ENCODE results near the gene SMR3B. TPM values are rescaled to one million over a fixed set of nuclear protein-coding genes. Genes with fewer than 3 reads are reported as not detected.

The SMR3B gene
- total and polyA plus RNA-seq, 4 donors: not detected

GRCh38 chr4:70365479-70365878 lies 17.5 kb upstream of the SMR3B start:
- TF ChIP-seq GABPA (IDR thresholded peaks at IDR 0.05 in 1 of 2, conservative IDR thresholded peaks at IDR 0.05 in 1 of 2): no peak
- no peak for TF ChIP-seq HNF4A (conservative IDR thresholded peaks at IDR 0.05)
- Histone ChIP-seq H3K27ac (ENCODE audit: low read depth in 1 of 2, low read length in 2 of 2) (no peak overlapping the region), H3K4me1 (ENCODE audit: control insufficient read depth in 4 of 4, insufficient read depth in 4 of 4, low read length in 3 of 4) (no peaks in the 10 kb centered on the region), H3K9me3 (ENCODE audit: control insufficient read depth in 4 of 4, low read length in 3 of 4) (no peaks in the 10 kb centered on the region), H3K9ac (ENCODE audit: low read depth in 1 of 2, low read length in 2 of 2) (no peak overlapping the region), H3K36me3 (ENCODE audit: control insufficient read depth in 4 of 4, insufficient read depth in 3 of 4, low read depth in 1 of 4, low read length in 3 of 4) (no peaks in the 10 kb centered on the region), H3K27me3 (ENCODE audit: control insufficient read depth in 4 of 4, insufficient read depth in 4 of 4, low read length in 3 of 4) (no peaks in the 10 kb centered on the region), H3K4me3 (ENCODE audit: low read depth in 1 of 3, low read length in 3 of 3) (no peak overlapping the region)
- DNase-seq (ENCODE audit: low spot score): no peak
- 55% methylated on average over 2 of the region's 2 CpGs for WGBS

GRCh38 chr4:70367813-70368212 lies 15.1 kb upstream of the SMR3B start:
- Histone ChIP-seq H3K4me3 (ENCODE audit: low read depth in 1 of 3, low read length in 3 of 3) (no peak overlapping the region), H3K27ac (ENCODE audit: low read depth in 1 of 2, low read length in 2 of 2) (no peak overlapping the region), H3K4me1 (ENCODE audit: control insufficient read depth in 4 of 4, insufficient read depth in 4 of 4, low read length in 3 of 4) (no peaks in the 10 kb centered on the region), H3K36me3 (ENCODE audit: control insufficient read depth in 4 of 4, insufficient read depth in 3 of 4, low read depth in 1 of 4, low read length in 3 of 4) (no peaks in the 10 kb centered on the region), H3K9me3 (ENCODE audit: control insufficient read depth in 4 of 4, low read length in 3 of 4) (no peaks in the 10 kb centered on the region), H3K9ac (ENCODE audit: low read depth in 1 of 2, low read length in 2 of 2) (no peak overlapping the region), H3K27me3 (ENCODE audit: control insufficient read depth in 4 of 4, insufficient read depth in 4 of 4, low read length in 3 of 4) (no peaks in the 10 kb centered on the region)
- WGBS: 93% methylated on average over 1 of the region's 1 CpG
- TF ChIP-seq MAX (IDR thresholded peaks at IDR 0.05): no peak
- no peak for TF ChIP-seq JUND (IDR thresholded peaks at IDR 0.05)
- no peak for TF ChIP-seq ZBTB33 (IDR thresholded peaks at IDR 0.05)
- TF ChIP-seq TAF1 (conservative IDR thresholded peaks at IDR 0.05): no peak
- no peak for TF ChIP-seq RXRA (IDR thresholded peaks at IDR 0.05)
- no peak for TF ChIP-seq REST (IDR thresholded peaks at IDR 0.05)
- TF ChIP-seq ATF3 (IDR thresholded peaks at IDR 0.05): no peak
- DNase-seq (ENCODE audit: low spot score): no peak

- Histone ChIP-seq H3K27ac (ENCODE audit: low read depth in 1 of 2, low read length in 2 of 2) (no peak overlapping the region), H3K9ac (ENCODE audit: low read depth in 1 of 2, low read length in 2 of 2) (no peak overlapping the region), H3K36me3 (ENCODE audit: control insufficient read depth in 4 of 4, insufficient read depth in 3 of 4, low read depth in 1 of 4, low read length in 3 of 4) (no peaks in the 10 kb centered on the region), H3K4me1 (ENCODE audit: control insufficient read depth in 4 of 4, insufficient read depth in 4 of 4, low read length in 3 of 4) (no peaks in the 10 kb centered on the region), H3K27me3 (ENCODE audit: control insufficient read depth in 4 of 4, insufficient read depth in 4 of 4, low read length in 3 of 4) (no peaks in the 10 kb centered on the region), H3K9me3 (ENCODE audit: control insufficient read depth in 4 of 4, low read length in 3 of 4) (no peaks in the 10 kb centered on the region), H3K4me3 (ENCODE audit: low read depth in 1 of 3, low read length in 3 of 3) (no peak overlapping the region)
- no peak for TF ChIP-seq EGR1 (IDR thresholded peaks at IDR 0.05; ENCODE audit: low read depth in 2 of 2)
- TF ChIP-seq HNF4A (conservative IDR thresholded peaks at IDR 0.05): no peak
- TF ChIP-seq CTCF (IDR thresholded peaks at IDR 0.05; ENCODE audit: low read depth, low read length, missing input control): no peak
- TF ChIP-seq SP1 (IDR thresholded peaks at IDR 0.05): no peak
- TF ChIP-seq HNF4G (IDR thresholded peaks at IDR 0.05): no peak
- no peak for TF ChIP-seq FOXA2 (IDR thresholded peaks at IDR 0.05)
- no peak for TF ChIP-seq YY1 (IDR thresholded peaks at IDR 0.05)
- no peak for TF ChIP-seq RAD21 (IDR thresholded peaks at IDR 0.05)
- no peak for TF ChIP-seq NR2F2 (IDR thresholded peaks at IDR 0.05)
- no peak for TF ChIP-seq GABPA (IDR thresholded peaks at IDR 0.05 in 1 of 2, conservative IDR thresholded peaks at IDR 0.05 in 1 of 2)
- WGBS: 83% methylated on average over 4 of the region's 4 CpGs
- no peak for DNase-seq (ENCODE audit: low spot score)
Observed at GRCh38 chr4:70371987-70372386, 10.9 kb upstream of the SMR3B start.

All from liver (tissue), 9 donors.